ENCODE measurements around the gene CELSR1.
A peak's percentile ranks its signal among the peaks of the same experiment; 100 is the strongest.

Gene CELSR1

GRCh38 chr22:46578824-46579561 lies 41.6 kb upstream of the CELSR1 start:
- in situ Hi-C loops (cut with HindIII; ENCODE audit: low sequenced_read_pairs), result no loop called here
- TF ChIP-seq CTCF (IDR thresholded peaks at IDR 0.05; ENCODE audit: low read depth, low read length, missing control alignments), result no peak
- peak overlapping the region; percentile 59 for H3K4me3 ChIP-seq (ENCODE audit: low read depth, low read length)
- peak; percentile 43 for DNase-seq (ENCODE audit: low read depth)

- in situ Hi-C loops (cut with HindIII; ENCODE audit: low sequenced_read_pairs), result no loop called here
- H3K4me3 ChIP-seq (ENCODE audit: low read depth, low read length), result peak overlapping the region; percentile 59
- no peak for DNase-seq (ENCODE audit: low read depth)
- no peak for TF ChIP-seq CTCF (IDR thresholded peaks at IDR 0.05; ENCODE audit: low read depth, low read length, missing control alignments)
Observed at GRCh38 chr22:46578251-46578823, 40.9 kb upstream of the CELSR1 start.

GRCh38 chr22:46577368-46578249 lies 40.2 kb upstream of the CELSR1 start:
- in situ Hi-C loops (cut with HindIII; ENCODE audit: low sequenced_read_pairs), result no loop called here
- no peak for DNase-seq (ENCODE audit: low read depth)
- H3K4me3 ChIP-seq (ENCODE audit: low read depth, low read length), result peak overlapping the region; percentile 59
- TF ChIP-seq CTCF (IDR thresholded peaks at IDR 0.05; ENCODE audit: low read depth, low read length, missing control alignments), result no peak

- TF ChIP-seq CTCF (IDR thresholded peaks at IDR 0.05; ENCODE audit: low read depth, low read length, missing control alignments), result no peak
- DNase-seq (ENCODE audit: low read depth), result no peak
- peak overlapping the region; percentile 59 for H3K4me3 ChIP-seq (ENCODE audit: low read depth, low read length)
- in situ Hi-C loops (cut with HindIII; ENCODE audit: low sequenced_read_pairs), result no loop called here
Observed at GRCh38 chr22:46576556-46577367, 39.3 kb upstream of the CELSR1 start.

GRCh38 chr22:46575911-46576555 lies 38.6 kb upstream of the CELSR1 start:
- TF ChIP-seq CTCF (IDR thresholded peaks at IDR 0.05; ENCODE audit: low read depth, low read length, missing control alignments), result no peak
- peak overlapping the region; percentile 41 for H3K4me3 ChIP-seq (ENCODE audit: low read depth, low read length)
- DNase-seq (ENCODE audit: low read depth), result no peak
- in situ Hi-C loops (cut with HindIII; ENCODE audit: low sequenced_read_pairs), result no loop called here
